ENCODE results near the gene OSBPL2. TPM values are rescaled to one million over a fixed set of nuclear protein-coding genes. Genes with fewer than 3 reads are reported as not detected.
A peak's percentile ranks its signal among the peaks of the same experiment; 100 is the strongest.

OSBPL2 gene
- total RNA-seq, 2 donors from 2014 or later: 46.7 to 50.3 TPM

- H3K36me3 Mint-ChIP-seq (ENCODE audit: low read depth): peaks cover 31% of the 10 kb centered on the region
- no peaks in the 10 kb centered on the region for H3K4me1 Mint-ChIP-seq
- H3K4me1 ChIP-seq (ENCODE audit: control insufficient read depth, insufficient read depth, low read length): no peaks in the 10 kb centered on the region
- no peak overlapping the region for H3K9ac ChIP-seq (ENCODE audit: extremely low read depth, low read length, poor library complexity, severe bottlenecking)
- no peak overlapping the region for H3K4me3 ChIP-seq (ENCODE audit: low read length)
- no peak for TF ChIP-seq CTCF (conservative IDR thresholded peaks at IDR 0.05)
- H3K27me3 ChIP-seq (ENCODE audit: control insufficient read depth, insufficient read depth, low read length, poor library complexity, severe bottlenecking): no peaks in the 10 kb centered on the region
- H3K27me3 Mint-ChIP-seq (ENCODE audit: insufficient read depth): no peaks in the 10 kb centered on the region
- peak overlapping the region; percentile 8 for H3K27ac ChIP-seq (ENCODE audit: low read depth, low read length)
- H3K9me3 Mint-ChIP-seq: no peaks in the 10 kb centered on the region
- H3K27ac Mint-ChIP-seq: peak overlapping the region; percentile 85
- 87 to 91% methylated on average over 14 to 24 of the region's 24 CpGs for WGBS, 2 experiments (ENCODE audit: insufficient coverage in 1 of 2, insufficient read length in 1 of 2)
- no peak for DNase-seq
- no peak overlapping the region for H3K4me3 Mint-ChIP-seq
- peaks cover 24% of the 10 kb centered on the region for H3K36me3 ChIP-seq (ENCODE audit: control insufficient read depth, insufficient read depth, low read length)
- no peaks in the 10 kb centered on the region for H3K9me3 ChIP-seq (ENCODE audit: control insufficient read depth, low read length)
Measured at GRCh38 chr20:62254021-62254724, 15.9 kb downstream of the OSBPL2 start.

GRCh38 chr20:62255976-62256375 lies 17.7 kb downstream of the OSBPL2 start:
- Histone ChIP-seq H3K9me3 (ENCODE audit: control insufficient read depth, low read length) (no peaks in the 10 kb centered on the region), H3K36me3 (ENCODE audit: control insufficient read depth, insufficient read depth, low read length) (peaks cover 39% of the 10 kb centered on the region), H3K9ac (ENCODE audit: extremely low read depth, low read length, poor library complexity, severe bottlenecking) (no peak overlapping the region), H3K27me3 (ENCODE audit: control insufficient read depth, insufficient read depth, low read length, poor library complexity, severe bottlenecking) (no peaks in the 10 kb centered on the region), H3K27ac (ENCODE audit: low read depth, low read length) (no peak overlapping the region), H3K4me1 (ENCODE audit: control insufficient read depth, insufficient read depth, low read length) (no peaks in the 10 kb centered on the region), H3K4me3 (ENCODE audit: low read length) (no peak overlapping the region)
- 93 to 99% methylated on average over 10 of the region's 10 CpGs for WGBS, 2 experiments (ENCODE audit: insufficient coverage in 1 of 2, insufficient read length in 1 of 2)
- H3K4me1 Mint-ChIP-seq: no peaks in the 10 kb centered on the region
- TF ChIP-seq CTCF (conservative IDR thresholded peaks at IDR 0.05): no peak
- no peak overlapping the region for H3K4me3 Mint-ChIP-seq
- H3K27me3 Mint-ChIP-seq (ENCODE audit: insufficient read depth): no peaks in the 10 kb centered on the region
- no peak for DNase-seq
- H3K9me3 Mint-ChIP-seq: no peaks in the 10 kb centered on the region
- peaks cover 44% of the 10 kb centered on the region for H3K36me3 Mint-ChIP-seq (ENCODE audit: low read depth)
- H3K27ac Mint-ChIP-seq: no peak overlapping the region

GRCh38 chr20:62258499-62259293 lies 20.4 kb downstream of the OSBPL2 start:
- Histone ChIP-seq H3K9me3 (ENCODE audit: control insufficient read depth, low read length) (no peaks in the 10 kb centered on the region), H3K36me3 (ENCODE audit: control insufficient read depth, insufficient read depth, low read length) (peaks cover 50% of the 10 kb centered on the region), H3K27me3 (ENCODE audit: control insufficient read depth, insufficient read depth, low read length, poor library complexity, severe bottlenecking) (no peaks in the 10 kb centered on the region), H3K4me3 (ENCODE audit: low read length) (no peak overlapping the region), H3K27ac (ENCODE audit: low read depth, low read length) (no peak overlapping the region), H3K4me1 (ENCODE audit: control insufficient read depth, insufficient read depth, low read length) (no peaks in the 10 kb centered on the region), H3K9ac (ENCODE audit: extremely low read depth, low read length, poor library complexity, severe bottlenecking) (no peak overlapping the region)
- no peaks in the 10 kb centered on the region for H3K9me3 Mint-ChIP-seq
- 84 to 93% methylated on average over 9 to 20 of the region's 20 CpGs for WGBS, 2 experiments (ENCODE audit: insufficient coverage in 1 of 2, insufficient read length in 1 of 2)
- no peaks in the 10 kb centered on the region for H3K4me1 Mint-ChIP-seq
- H3K27ac Mint-ChIP-seq: peak overlapping the region; percentile 7
- TF ChIP-seq CTCF (conservative IDR thresholded peaks at IDR 0.05): no peak
- DNase-seq: no peak
- no peak overlapping the region for H3K4me3 Mint-ChIP-seq
- H3K36me3 Mint-ChIP-seq (ENCODE audit: low read depth): peaks cover 62% of the 10 kb centered on the region
- H3K27me3 Mint-ChIP-seq (ENCODE audit: insufficient read depth): no peaks in the 10 kb centered on the region
